ENCODE measurements around the gene SHROOM2. TPM values are rescaled to one million over a fixed set of nuclear protein-coding genes. Genes with fewer than 3 reads are reported as not detected.

The SHROOM2 gene
- total RNA-seq, 1 experiment from 2014 or later: 14.2 TPM

DNA sequence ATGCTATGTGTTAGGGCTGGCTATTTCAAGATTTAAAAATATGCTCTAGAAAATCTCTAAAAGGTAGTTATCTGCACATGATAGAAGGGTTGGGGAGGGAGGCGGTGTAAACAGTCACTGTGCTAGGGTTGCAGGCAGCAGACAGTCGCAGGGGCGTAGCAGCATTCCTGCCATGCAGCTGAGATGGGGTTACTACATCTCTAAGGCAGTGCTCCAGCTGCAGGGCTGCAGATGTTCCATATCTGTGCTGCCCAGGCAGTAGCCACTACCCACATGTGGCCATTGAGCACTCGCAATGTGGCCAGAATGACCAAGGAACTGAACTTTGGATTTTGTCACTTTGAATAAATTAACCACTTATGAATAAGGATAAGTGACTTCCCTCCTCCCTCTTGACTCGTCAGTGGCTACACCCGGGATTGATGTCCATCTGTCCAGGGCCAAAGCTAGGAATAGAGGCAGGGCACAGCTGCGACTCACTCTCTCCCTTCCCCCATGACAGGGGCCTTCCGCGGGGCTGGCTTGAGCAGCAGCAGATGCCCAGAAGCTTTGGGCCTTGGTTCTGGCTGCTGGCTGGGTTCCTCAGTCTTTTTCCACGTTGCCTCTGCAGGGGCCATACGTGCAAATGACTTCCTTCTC lies 101.5 kb downstream of the SHROOM2 start:
- no peak for TF ChIP-seq CTCF (IDR thresholded peaks at IDR 0.05; ENCODE audit: insufficient read depth in 1 of 2, low read depth in 1 of 2, low read length in 1 of 2, severe bottlenecking in 1 of 2, unreplicated experiment in 1 of 2)
- no peaks in the 10 kb centered on the region for H3K9me3 Mint-ChIP-seq (ENCODE audit: unreplicated experiment)
- H3K27ac Mint-ChIP-seq (ENCODE audit: unreplicated experiment): no peak overlapping the region
- H3K36me3 Mint-ChIP-seq (ENCODE audit: insufficient read depth, unreplicated experiment): peaks cover 7% of the 10 kb centered on the region
- peaks cover 6% of the 10 kb centered on the region for H3K4me1 Mint-ChIP-seq (ENCODE audit: low read depth, unreplicated experiment)
- BruUV-seq (replicated peaks): no TSS peak
- POLR2A ChIA-PET: no interaction called here
- no peak for DNase-seq
- CTCF ChIA-PET: no interaction called here
- Histone ChIP-seq H3K9me3 (no peaks in the 10 kb centered on the region), H3K4me3 (ENCODE audit: low read depth, low read length) (no peak overlapping the region), H3K27me3 (replicated peaks; ENCODE audit: control insufficient read depth, insufficient read depth, low read length) (no peaks in the 10 kb centered on the region), H3K36me3 (ENCODE audit: control insufficient read depth, insufficient read depth, low read length) (no peaks in the 10 kb centered on the region; the same call in 1 of the 2 replicates), H3K4me1 (peaks cover 4% of the 10 kb centered on the region)
- H3K27me3 Mint-ChIP-seq (ENCODE audit: insufficient read depth, unreplicated experiment): no peaks in the 10 kb centered on the region
- H3K4me3 Mint-ChIP-seq (ENCODE audit: unreplicated experiment): no peak overlapping the region
- intact Hi-C loops (cut with micrococcal nuclease; ENCODE audit: unreplicated experiment): loop anchor here (5.0 kb wide), 1 partner anchor 100 kb away; no protein-coding TSS in a partner anchor

DNA sequence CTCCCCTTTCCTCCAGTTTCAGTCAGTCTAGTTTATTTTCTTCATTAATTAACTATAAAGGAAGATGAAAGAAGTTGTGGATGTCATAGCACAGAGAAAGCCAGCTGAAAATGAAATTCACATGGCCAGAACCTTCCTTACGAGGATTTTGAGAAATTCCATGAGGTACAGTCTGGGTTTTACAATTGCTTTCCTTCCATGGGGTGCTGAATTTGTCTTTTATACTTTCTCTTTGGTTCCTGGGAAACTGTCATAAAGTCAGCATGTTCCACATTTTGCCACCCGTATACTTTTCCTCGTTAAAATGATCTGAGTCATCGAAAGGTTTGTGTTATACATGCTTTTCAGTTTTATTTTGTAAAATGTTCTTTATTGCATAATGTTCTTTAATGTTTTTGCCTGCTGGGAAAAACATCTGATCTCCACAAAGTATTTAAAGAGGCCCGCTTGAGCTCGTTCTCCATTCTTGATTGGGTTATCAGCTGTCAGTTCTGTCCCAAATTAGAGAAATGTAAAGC lies 102.8 kb downstream of the SHROOM2 start:
- BruUV-seq (replicated peaks): no TSS peak
- Mint-ChIP-seq H3K36me3 (ENCODE audit: insufficient read depth, unreplicated experiment) (peaks cover 12% of the 10 kb centered on the region), H3K4me3 (ENCODE audit: unreplicated experiment) (no peak overlapping the region), H3K27ac (ENCODE audit: unreplicated experiment) (no peak overlapping the region), H3K4me1 (ENCODE audit: low read depth, unreplicated experiment) (peaks cover 6% of the 10 kb centered on the region), H3K9me3 (ENCODE audit: unreplicated experiment) (no peaks in the 10 kb centered on the region), H3K27me3 (ENCODE audit: insufficient read depth, unreplicated experiment) (no peaks in the 10 kb centered on the region)
- TF ChIP-seq CTCF (IDR thresholded peaks at IDR 0.05; ENCODE audit: insufficient read depth in 1 of 2, low read depth in 1 of 2, low read length in 1 of 2, severe bottlenecking in 1 of 2, unreplicated experiment in 1 of 2): no peak
- Histone ChIP-seq H3K4me3 (ENCODE audit: low read depth, low read length) (no peak overlapping the region), H3K9me3 (no peaks in the 10 kb centered on the region), H3K4me1 (peaks cover 4% of the 10 kb centered on the region; the same call in 1 of the 2 replicates), H3K27me3 (replicated peaks; ENCODE audit: control insufficient read depth, insufficient read depth, low read length) (no peaks in the 10 kb centered on the region), H3K36me3 (ENCODE audit: control insufficient read depth, insufficient read depth, low read length) (no peaks in the 10 kb centered on the region; the same call in 1 of the 2 replicates)
- no peak for DNase-seq
- intact Hi-C loops (cut with micrococcal nuclease; ENCODE audit: unreplicated experiment): loop anchor here (5.0 kb wide), 1 partner anchor 98 kb away; no protein-coding TSS in a partner anchor
- ChIA-PET POLR2A (no interaction called here), CTCF (no interaction called here)

DNA sequence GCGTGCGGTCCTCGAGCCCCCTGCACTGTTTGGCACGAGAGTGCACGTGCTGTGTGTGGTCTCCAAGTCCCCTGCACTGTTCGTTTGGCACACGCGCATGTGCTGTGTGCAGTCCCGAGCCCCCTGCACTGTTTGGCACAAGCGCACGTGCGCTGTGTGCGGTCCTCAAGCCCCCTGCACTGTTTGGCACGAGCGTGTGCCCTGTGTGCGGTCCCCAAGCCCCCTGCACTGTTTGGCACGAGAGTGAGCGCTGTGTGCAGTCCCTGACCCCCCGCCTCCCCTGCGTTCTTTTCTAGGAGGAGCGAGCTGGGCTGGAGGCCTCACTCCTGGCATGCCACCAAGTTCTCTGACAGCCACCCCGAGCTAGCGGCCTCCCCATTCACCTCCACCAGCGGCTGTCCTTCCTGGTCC lies 104.5 kb downstream of the SHROOM2 start:
- POLR2A ChIA-PET: no interaction called here

More for the DNA sequence above, 104.5 kb downstream of the SHROOM2 start:
- CTCF ChIA-PET: no interaction called here
- H3K4me1 ChIP-seq: peaks cover 4% of the 10 kb centered on the region; the same call in 1 of the 2 replicates
- no peak for DNase-seq
- H3K4me1 Mint-ChIP-seq (ENCODE audit: low read depth, unreplicated experiment): peaks cover 6% of the 10 kb centered on the region
- no TSS peak for BruUV-seq (replicated peaks)
- intact Hi-C loops (cut with micrococcal nuclease; ENCODE audit: unreplicated experiment): no loop called here
- H3K27me3 ChIP-seq (replicated peaks; ENCODE audit: control insufficient read depth, insufficient read depth, low read length): no peaks in the 10 kb centered on the region
- H3K27ac Mint-ChIP-seq (ENCODE audit: unreplicated experiment): no peak overlapping the region
- H3K9me3 ChIP-seq: no peaks in the 10 kb centered on the region
- TF ChIP-seq CTCF (IDR thresholded peaks at IDR 0.05; ENCODE audit: insufficient read depth in 1 of 2, low read depth in 1 of 2, low read length in 1 of 2, severe bottlenecking in 1 of 2, unreplicated experiment in 1 of 2): no peak
- no peaks in the 10 kb centered on the region for H3K9me3 Mint-ChIP-seq (ENCODE audit: unreplicated experiment)
- no peak overlapping the region for H3K4me3 ChIP-seq (ENCODE audit: low read depth, low read length)
- peaks cover 18% of the 10 kb centered on the region for H3K36me3 Mint-ChIP-seq (ENCODE audit: insufficient read depth, unreplicated experiment)
- H3K36me3 ChIP-seq (ENCODE audit: control insufficient read depth, insufficient read depth, low read length): no peaks in the 10 kb centered on the region; the same call in 1 of the 2 replicates
- no peak overlapping the region for H3K4me3 Mint-ChIP-seq (ENCODE audit: unreplicated experiment)
- H3K27me3 Mint-ChIP-seq (ENCODE audit: insufficient read depth, unreplicated experiment): no peaks in the 10 kb centered on the region
